Mesenteric fat pad (tissue), 1 donor: ENCODE results near the gene CAPN3. TPM values are rescaled to one million over a fixed set of nuclear protein-coding genes. Genes with fewer than 3 reads are reported as not detected.

ENCODE experiments used
- DNase-seq: peaks from one replicate; pipeline ENCODE4 v3.0.0-alpha.2; 2020; ENCODE audit warnings: low spot score
- total RNA-seq: library from RNA; stranded (reverse); fragmentation: NEBNext Ultra II Directional; extraction: Animal tissue kit (Norgen Biotek cat#: 25700); gene quantifications from one replicate; pipeline ENCODE4 v1.2.1, GENCODE V29; 2021
- donor health status: DM: yes; HTN: yes; CAD: no.

The CAPN3 gene
- total RNA-seq, 1 donor from 2014 or later = 6.7 TPM

- no peak for DNase-seq
Observed at GRCh38 chr15:42450425-42450790, 91.1 kb downstream of the CAPN3 start.

DNA sequence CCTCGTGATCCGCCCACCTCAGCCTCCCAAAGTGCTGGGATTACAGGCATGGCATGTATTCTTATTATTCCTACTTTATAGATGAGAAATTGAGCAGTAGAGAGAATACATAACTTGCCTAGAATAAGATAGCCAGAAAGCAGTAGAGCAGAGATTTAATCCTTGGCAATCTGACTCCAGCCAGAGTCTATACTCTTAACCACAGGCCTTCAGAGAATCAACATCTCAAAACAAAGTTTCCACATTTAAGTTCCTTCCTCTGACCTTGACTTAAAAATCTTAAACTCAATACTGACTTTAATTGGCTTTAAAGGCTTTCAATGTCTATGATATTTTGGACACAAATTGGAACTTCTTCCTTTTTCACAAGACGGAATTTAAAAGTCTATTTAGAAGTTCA lies 94.5 kb downstream of the CAPN3 start:
- no peak for DNase-seq

GRCh38 chr15:42456531-42456930 lies 97.2 kb downstream of the CAPN3 start:
- DNase-seq = no peak

- no peak for DNase-seq
Observed at GRCh38 chr15:42456971-42457370, 97.7 kb downstream of the CAPN3 start.

GRCh38 chr15:42457445-42458442 lies 98.4 kb downstream of the CAPN3 start:
- no peak for DNase-seq

- no peak for DNase-seq
Observed at GRCh38 chr15:42461261-42461660, 102.0 kb downstream of the CAPN3 start.

Other genes with a start within 250 kb of the CAPN3 start
- not detected for gene PLA2G4F, start 202.9 kb upstream of the CAPN3 start, total RNA-seq
- gene VPS39, start 151.2 kb upstream of the CAPN3 start, total RNA-seq = 57.3 TPM
- 27.9 TPM for gene GANC, start 86.3 kb upstream of the CAPN3 start, total RNA-seq
- 49.4 TPM for gene TMEM87A, start 86.1 kb upstream of the CAPN3 start, total RNA-seq
- 98.1 TPM for gene ZNF106, start 131.6 kb downstream of the CAPN3 start, total RNA-seq
- gene SNAP23, start 136.1 kb downstream of the CAPN3 start, total RNA-seq = 72.0 TPM
- 19.4 TPM for gene LRRC57, start 189.3 kb downstream of the CAPN3 start, total RNA-seq
- 26.3 TPM for gene HAUS2, start 189.3 kb downstream of the CAPN3 start, total RNA-seq
- gene STARD9, start 216.1 kb downstream of the CAPN3 start, total RNA-seq = 17.0 TPM